NCI-H1694 (cell line): ENCODE data around the gene SHD.
A peak's percentile ranks its signal among the peaks of the same experiment; 100 is the strongest.

Experiments
- DNase-seq: peaks from one replicate; lab custom pipeline; 2025; lab: John Stamatoyannopoulos, UW

Gene SHD

DNA sequence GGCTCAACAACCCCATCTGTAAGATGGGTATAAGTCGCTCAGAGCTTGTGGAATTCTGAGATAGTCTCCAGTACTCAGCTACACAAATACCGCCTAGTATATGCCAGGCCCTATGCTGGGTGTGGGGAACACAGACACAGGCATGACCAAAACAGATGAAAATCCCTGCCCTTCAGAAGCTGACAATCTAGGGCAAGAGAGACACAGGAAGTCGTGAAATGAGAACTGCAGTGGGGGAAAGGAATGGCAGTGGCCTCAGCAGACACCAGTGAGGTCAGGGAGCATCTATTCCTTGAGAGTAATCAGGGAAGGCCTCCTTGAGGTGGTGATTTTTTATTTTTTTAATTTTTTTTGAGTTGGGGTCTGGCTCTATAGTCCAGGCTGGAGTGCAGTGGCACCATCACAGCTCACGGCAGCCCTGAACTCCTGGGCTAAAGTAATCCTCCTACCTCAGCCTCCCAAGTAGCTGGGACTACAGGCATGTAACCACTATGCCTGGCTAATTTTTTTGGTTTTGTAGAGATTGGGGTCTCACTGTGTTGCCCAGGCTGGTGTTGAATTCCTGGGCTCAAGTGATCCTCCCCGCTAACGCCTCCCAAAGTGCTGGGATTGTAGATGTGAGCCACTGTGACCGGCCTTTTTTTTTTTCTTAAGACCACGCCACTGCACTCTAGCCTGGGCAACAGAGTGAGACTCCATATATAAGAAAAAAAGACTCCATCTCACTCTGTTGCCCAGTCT lies 19.9 kb downstream of the SHD start:
- DNase-seq, result no peak

DNA sequence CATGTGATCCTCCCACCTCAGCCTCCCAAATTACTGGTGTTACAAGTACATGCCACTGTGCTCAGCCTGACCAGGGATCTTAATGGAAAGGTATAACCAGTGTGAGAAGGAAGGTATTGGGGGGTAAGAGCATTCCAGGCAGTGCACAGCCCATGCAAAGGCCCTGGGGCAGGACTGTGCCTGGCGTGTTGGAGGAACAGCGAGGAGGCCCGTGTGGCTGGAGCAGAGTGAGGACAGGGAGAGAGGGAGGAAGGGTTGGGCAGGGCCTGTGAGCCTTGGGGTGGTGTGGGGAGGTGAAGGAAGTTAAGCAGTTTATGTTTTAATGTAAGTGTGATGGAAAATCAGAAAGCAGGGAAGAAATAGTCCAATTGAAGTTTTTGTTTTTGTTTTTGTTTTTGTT lies 21.5 kb downstream of the SHD start:
- DNase-seq, result no peak

DNA sequence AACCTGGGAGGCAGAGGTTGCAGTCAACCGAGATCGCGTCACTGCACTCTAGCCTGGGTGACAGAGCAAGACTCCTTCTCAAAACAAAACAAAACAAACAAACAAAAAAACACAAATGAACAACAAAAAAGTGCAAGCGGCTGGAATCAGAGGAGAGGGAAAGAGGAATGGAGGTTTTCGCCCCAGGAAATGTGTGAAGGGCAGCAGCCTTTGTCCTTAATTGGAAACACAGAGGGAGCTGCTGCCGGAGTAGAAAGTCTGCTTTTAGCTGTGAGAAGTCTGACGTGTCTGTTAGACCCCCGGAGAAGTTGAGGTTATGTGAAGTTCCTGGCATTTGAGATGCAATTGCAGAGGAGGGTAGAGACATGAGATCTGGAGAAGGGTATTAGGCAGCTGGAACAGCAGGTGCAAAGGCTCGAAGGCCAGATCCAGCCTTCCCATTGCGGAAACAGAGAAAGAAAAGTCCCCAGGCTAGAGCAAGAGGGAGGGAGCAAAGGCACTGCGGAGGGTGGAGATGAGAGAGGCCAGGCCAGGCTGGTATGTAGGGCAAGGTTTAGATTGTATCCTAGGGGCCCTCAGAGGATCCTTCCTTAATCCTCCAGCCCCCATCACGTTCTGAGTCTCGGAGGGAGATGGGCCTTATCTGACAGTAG lies 22.6 kb downstream of the SHD start:
- no peak for DNase-seq

DNA sequence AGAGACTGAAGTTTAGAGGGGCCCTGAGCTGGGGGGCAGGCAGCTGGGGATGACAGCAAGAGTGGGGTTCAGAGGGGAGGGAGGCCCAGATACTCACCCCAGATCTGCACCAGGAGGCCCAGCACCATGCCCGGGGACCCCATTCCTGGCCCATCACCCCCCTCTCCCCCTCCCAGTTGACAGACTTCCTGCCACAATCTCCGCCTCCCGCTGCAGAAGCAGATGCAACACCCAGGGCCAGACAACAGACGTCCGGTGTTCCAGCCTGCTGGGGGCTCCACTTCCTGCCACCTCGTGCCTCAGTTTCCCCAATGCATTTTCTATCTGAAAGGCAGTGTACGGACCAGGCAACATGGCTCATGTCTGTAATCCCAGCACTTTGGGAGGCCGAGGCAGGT lies 23.2 kb downstream of the SHD start, which contains the start of gene TMIGD2:
Gene TMIGD2 (minus strand): TSS at position 147 of the 398 bp plus-strand sequence. CDS start 4 bp downstream, at position 143.
- no peak for DNase-seq

DNA sequence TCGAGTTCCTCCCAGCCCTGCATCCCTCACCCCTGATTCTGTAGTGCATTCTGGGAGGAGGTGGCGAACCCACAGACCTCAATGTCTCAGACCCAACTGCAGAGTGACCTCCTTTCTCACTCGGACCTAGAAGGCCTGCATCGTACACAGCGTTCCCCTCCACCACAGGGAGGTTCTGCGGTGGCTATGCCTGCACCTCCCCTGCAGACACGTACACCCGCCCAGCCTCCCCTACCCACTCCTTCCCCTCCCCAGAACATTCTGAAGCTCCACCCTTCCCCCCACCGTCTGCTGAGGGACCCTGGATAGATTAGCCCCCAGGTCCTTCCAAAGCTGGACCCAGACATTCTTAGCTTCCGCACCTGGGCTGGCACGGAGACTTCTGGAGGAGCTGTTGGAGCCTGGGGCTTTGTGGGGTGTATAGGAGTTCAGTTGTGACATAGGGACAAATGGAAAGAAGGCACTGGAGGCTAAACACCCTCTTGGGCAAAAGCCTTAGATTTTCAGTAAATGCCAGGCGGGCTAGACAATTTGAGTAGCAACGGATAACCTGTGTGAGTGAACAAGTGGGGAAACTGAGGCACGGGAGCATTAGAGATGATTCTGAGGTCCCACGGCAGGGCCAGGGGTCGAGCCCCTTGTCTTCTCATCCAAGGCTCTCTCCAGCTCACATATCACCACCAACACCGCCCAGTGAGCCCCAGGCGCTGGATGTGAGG lies 24.9 kb downstream of the SHD start:
- DNase-seq, result no peak

DNA sequence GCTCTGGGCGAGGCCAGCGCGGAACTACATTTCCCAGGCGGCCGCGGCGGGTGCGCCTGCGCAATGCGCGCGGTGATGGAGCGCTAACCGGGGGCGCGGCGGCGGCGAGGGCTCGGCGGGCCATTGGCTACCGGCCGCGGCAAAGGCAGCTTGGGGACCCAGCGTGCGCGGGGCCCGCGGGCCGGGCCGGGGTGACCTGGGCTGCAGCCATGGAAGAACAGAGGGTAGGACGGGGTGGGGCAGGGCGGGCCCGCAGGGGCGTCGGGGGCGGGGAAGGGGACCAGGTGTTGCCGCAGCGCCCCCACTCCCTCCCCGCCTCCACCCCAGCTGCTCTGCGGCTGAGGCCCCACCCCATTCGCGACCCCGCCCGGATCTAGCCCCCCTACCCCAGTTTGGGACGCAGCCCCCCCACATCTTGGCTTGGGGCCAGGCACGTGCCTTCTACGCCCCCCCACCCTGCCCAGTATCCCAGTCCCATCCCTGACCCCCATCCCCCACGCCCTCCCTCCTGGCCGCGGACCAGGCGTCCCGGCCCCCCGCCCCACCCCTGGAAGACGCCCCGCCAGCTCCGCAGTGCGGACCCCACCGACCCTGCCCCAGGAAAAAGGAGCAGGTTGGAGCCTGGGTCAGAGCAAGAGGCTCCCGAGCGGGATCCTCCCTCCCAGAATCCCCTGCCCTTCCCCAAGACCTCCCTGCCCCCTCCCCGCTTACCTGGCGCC lies 25.6 kb downstream of the SHD start, which contains the start of gene FSD1:
Gene FSD1 (plus strand): TSS at position 61 of the 719 bp plus-strand sequence. CDS start 149 bp downstream, at position 210.
- DNase-seq, result peak; percentile 38

DNA sequence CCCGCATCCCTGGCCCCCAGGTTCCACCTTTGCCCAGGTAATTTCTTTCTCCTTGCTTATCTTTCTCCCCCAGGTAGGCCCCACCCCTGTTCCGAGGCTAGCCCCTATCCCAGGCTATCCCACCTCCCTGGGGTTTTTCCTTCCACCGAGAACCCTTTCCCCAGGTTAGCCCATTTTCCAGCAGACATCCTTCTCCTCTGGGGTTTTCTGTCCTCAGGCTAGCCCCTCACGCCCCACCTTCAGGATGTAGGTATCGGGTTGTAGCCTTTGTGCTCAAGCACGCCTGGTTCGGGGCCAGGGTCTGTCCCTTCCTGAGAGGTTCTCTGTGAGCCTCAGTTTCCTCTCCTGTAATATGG lies 26.2 kb downstream of the SHD start:
- no peak for DNase-seq

DNA sequence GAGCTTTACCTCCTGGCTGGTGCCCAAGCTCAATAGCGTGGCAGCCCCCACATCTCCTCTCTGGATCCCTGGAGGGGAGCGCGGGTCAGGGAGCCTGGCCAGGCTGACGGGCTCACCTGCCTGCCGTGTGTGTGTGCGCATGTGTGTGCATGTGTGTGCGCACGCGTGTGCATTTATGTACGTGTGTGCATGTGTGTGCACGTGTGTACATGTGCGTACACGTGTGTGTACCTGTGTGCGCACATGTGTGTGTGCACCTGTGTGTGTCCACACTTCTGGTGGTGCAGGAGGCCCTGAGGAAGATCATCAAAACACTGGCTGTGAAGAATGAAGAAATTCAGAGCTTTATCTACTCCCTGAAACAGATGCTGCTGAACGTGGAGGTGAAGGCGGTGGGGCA lies 26.6 kb downstream of the SHD start:
- no peak for DNase-seq

DNA sequence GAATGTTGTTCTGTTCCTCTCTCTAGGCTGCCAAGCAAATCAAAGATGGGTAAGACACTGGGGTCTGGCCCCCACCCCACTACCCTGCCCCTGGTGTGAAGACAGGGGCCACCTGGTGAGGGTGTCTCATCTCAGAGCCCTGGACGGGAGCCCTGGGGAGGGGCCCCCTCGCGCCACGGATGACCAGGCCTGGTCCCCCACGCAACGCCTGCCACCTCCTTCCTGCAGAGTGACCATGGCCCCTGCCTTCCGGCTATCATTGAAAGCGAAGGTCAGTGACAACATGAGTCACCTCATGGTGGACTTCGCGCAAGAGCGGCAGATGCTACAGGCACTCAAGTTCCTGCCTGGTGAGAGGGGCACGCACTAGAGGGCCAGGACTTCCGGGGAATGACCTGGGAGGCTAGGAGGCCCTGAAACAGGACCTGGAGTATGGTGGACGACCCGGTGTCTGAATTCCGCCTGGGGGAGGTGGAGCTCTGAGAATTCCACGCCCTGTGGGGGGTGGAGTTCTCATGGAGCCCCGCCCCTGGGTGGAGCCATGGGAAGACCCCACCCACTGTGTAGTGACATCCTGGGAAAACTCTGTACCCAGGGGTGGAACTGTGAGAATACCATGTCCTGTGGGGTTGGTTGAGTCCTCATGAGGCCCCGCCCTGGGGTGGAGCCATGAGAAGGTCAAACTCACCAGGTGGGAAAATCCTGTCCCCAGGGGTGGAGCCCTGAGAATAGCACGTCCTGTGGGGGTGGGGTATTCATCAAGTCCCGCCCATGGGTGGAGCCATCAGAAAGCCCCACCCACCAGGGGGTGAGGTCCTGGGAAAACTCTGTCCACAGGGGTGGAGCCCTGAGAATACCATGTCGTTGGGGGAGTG lies 31.4 kb downstream of the SHD start:
- DNase-seq, result no peak

DNA sequence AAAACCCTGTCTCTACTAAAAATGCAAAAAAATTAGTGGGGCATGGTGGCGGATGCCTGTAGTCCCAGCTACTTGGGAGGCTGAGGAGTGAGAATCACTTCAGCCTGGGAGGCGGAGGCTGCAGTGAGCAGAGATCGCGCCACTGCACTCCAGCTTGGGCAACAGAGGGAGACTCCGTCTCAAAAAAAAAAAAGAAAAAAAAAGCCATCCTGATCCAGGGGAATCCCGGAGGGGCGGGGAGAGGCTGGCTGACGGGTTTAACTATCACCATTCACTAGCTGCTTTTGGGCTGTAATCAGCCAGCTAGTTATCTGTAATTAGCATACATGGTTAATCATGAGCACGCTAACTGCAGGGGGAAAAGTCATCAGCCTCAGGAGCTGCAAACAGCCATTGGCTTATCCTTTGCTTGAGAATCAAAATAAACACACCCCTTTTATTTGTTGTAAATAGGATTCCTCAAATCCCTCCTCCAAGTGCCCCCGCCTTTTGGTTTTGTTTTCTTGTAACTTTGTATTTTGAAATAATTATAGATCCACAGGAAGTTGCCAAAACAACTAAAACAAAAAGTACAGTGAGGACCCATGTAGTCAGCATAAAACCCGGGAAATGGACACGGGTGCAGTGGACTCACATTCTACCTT lies 34.9 kb downstream of the SHD start:
- no peak for DNase-seq

DNA sequence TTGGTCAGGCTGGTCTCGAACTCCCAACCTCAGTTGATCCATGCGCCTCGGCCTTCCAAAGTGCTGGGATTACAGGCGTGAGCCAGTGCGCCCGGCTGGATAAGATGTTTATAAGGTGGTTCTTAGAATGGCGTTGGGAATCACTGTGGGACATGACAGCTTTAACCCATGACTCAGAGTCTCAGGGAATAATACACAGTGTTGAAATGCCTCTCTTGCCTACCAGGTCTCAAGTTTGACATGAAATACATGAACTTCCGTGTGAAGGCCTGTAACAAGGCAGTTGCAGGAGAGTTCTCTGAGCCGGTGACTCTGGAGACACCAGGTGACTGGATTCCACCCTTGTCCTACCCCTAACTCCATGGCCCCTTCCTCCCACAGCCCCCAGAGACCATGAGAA lies 37.9 kb downstream of the SHD start:
- DNase-seq, result no peak

DNA sequence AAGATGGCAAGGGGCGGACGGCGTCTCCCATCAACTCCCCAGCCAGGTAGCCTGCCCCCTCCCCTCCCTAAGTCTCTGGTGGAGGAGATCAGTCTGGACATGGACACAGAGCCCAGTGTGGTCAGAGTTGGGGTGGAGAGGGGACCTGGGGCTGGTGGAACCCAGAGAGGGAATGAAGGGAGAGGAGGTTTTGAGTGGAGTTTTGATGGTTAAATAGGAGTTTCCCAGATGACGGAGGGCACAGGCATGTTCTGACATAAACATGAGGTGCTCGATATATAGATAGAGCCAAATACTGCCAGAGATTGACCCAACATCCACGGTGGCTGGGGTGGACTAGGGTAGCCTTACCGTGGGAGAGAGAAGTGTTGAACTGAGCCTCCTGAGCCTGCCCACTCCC lies 39.4 kb downstream of the SHD start:
- no peak for DNase-seq

DNA sequence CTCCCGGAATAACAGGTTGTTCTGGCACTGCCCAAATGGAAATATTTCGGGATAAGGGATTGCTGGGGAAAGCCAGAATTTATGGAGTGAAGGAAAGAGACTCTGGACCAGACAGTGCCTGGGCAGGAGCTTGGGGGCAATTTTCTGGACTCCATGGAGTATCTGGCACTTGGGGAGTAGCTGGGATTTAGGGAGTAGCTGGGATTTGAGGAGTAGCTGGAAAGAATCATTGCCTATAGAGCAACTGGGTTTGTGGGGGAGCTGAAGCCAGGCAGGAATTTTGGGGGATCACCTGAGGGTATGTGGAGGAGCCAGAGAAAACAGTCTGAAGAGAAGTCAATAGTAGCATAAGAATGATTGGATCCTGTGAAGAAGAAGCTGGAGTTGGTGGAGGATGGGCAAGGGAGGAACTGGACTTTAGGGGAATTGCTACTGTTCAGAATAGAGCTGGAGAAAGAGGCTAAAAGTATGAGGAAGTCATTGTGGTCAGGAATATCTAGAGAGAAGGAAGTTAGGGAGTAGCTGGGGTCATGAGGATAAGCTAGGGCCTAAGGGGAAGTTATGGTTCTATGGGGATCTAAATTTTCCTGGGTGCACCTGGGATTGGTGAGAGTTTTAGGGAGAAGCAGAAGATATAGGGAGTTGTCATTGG lies 40.1 kb downstream of the SHD start:
- DNase-seq, result no peak

DNA sequence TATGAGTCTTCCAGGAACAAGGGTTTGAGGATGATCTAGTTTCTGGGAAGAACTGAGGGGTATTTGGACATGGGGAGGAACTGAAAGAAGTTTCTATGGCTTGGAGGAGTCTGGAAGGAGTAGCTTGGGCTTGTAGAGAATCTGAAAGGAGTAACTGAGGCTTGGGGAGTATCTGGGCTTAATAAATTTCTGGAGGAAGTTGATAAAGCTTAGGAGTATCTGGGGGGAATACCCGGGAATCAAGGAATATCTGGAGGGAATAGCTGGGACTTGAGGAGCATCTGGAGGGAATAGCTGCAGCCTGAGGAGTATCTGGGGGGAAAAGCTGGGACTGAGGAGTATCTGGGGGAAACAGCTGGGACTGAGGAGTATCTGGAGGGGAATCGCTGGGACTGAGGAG lies 41.4 kb downstream of the SHD start:
- DNase-seq, result no peak

DNA sequence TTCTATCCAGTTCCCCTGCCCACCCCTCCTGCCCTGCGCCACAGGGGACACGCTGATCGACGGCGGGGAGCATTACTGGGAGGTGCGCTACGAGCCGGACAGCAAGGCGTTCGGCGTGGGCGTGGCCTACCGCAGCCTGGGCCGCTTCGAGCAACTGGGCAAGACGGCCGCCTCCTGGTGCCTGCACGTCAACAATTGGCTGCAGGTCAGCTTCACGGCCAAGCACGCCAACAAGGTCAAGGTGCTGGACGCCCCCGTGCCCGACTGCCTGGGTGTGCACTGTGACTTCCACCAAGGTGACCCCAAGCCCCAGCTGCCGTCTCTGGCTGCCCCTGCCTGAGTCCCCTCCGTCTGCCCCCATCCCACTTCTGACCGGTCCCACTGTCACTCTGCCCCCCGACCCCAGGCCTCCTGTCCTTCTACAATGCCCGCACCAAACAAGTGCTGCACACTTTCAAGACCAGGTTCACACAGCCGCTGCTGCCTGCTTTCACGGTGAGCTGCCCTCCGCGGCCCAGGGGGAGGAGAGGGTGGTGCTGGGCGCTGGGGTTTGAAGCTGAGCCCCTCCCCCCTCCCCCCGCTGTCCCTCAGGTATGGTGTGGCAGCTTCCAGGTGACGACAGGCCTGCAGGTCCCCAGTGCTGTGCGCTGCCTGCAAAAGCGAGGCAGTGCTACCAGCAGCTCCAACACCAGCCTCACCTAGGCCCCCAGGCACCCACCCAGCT lies 44.0 kb downstream of the SHD start:
- DNase-seq, result no peak

DNA sequence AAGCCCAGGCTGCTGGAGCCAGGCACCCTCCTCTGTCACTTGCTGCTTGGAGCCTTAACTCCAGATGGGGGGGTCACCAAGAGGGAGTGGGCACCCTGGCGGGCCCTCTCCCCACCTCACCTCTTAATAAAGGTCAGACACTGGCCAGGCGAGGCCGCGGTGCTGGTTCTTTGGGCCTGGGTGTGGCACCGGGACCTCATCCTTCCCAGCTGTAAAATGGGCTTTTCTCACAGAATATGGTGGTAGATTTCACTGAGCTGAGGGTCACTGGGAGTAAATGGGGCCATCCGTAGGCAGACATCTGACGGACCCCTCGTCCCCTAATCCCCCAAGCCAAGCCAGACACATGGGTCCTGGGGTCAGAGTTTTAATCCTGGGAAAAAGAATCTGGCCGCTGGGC lies 44.6 kb downstream of the SHD start:
- no peak for DNase-seq

DNA sequence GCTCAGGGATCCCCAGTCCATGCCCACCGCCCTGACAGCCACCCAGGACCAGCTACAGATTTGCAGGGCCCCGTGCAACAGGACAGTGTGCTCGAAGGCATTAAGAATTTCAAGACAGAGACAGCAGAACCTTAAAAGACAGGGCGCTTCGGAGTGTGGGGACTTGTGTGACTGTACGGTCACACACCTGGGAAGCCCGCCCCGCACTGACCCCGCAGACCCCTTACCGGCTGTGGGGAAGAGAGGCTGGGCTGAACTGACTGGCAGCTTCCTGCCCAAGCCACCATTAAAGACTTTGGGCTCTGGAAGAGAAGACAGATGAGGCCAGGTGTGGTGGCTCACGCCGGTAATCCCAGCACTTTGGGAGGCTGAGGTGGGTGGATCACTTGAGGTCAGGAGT lies 45.2 kb downstream of the SHD start:
- no peak for DNase-seq

DNA sequence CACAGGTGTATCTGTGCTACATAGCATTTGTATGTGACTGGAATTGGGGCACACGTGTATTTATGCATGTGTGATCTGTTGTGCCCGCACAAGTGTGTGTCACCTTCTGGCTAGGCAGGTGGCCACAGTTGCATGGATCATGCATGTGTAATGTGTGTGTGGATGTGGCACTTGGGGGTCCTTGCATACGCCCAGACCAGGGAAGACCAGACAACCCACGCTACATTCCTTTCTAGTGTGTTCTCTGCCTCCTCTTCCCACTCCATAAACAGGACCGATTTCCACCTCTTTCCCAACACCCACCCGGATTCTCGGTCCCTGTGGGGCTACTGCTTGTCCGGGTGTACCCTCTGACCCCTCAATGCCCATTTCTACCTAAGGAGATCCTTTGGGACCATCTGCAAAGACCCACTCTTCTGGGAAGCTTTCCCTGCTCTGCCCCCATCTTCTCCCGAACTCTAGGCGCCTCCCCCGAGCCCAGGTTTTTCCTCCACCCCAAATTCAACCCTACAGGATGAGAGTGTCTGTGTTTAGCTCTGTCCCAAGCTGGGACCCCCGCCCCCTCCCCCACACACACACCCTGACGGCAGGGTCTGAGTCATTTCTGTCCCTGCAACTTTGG lies 47.3 kb downstream of the SHD start:
- no peak for DNase-seq

DNA sequence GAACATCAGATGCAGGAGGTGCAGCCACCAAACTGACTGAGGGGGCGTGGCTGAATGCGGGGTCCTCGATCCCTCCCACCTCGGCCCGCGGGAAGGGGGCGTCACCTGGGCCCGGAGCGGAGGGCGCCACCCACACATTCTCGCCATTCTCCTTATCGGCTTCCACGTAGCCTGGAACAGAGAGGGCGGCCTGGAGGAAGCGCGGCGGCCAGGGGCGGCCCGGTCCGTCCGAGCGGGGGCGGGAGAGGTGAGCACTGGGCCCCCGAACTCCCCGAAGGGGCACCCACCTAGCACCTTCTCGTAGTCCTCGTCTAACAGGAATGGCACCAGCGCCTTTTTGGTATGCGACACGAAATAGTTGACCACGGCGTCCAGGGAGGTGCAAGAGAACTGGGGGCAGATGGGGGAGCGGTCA lies 47.8 kb downstream of the SHD start:
- no peak for DNase-seq
